Measurements from ENCODE around the gene MAN1A1.

MAN1A1 gene

GRCh38 chr6:119226089-119226488 lies 123.5 kb downstream of the MAN1A1 start:
- DNase-seq, result no peak

GRCh38 chr6:119224095-119224701 lies 125.4 kb downstream of the MAN1A1 start:
- DNase-seq, result no peak

- no peak for DNase-seq
Measured at GRCh38 chr6:119220452-119220851, 129.1 kb downstream of the MAN1A1 start.

GRCh38 chr6:119218548-119218947 lies 131.0 kb downstream of the MAN1A1 start:
- no peak for DNase-seq

- DNase-seq, result no peak
Measured at GRCh38 chr6:119215885-119216590, 133.5 kb downstream of the MAN1A1 start.

GRCh38 chr6:119215309-119215708 lies 134.3 kb downstream of the MAN1A1 start:
- no peak for DNase-seq

GRCh38 chr6:119210596-119210995 lies 139.0 kb downstream of the MAN1A1 start:
- no peak for DNase-seq

GRCh38 chr6:119209452-119210205 lies 139.9 kb downstream of the MAN1A1 start:
- DNase-seq, result no peak

GRCh38 chr6:119207971-119208725 lies 141.4 kb downstream of the MAN1A1 start:
- no peak for DNase-seq

- DNase-seq, result no peak
Measured at GRCh38 chr6:119207327-119207726, 142.2 kb downstream of the MAN1A1 start.

- DNase-seq, result no peak
Measured at GRCh38 chr6:119205911-119206618, 143.5 kb downstream of the MAN1A1 start.

GRCh38 chr6:119204719-119205118 lies 144.8 kb downstream of the MAN1A1 start:
- DNase-seq, result no peak

- no peak for DNase-seq
Measured at GRCh38 chr6:119201480-119201879, 148.1 kb downstream of the MAN1A1 start.

GRCh38 chr6:119200512-119201175 lies 148.9 kb downstream of the MAN1A1 start:
- DNase-seq, result no peak

- no peak for DNase-seq
Measured at GRCh38 chr6:119197271-119197670, 152.3 kb downstream of the MAN1A1 start.

- DNase-seq, result no peak
Measured at GRCh38 chr6:119196715-119197114, 152.8 kb downstream of the MAN1A1 start.

GRCh38 chr6:119195848-119196247 lies 153.7 kb downstream of the MAN1A1 start:
- DNase-seq, result no peak

GRCh38 chr6:119195204-119195603 lies 154.4 kb downstream of the MAN1A1 start:
- DNase-seq, result no peak

- no peak for DNase-seq
Measured at GRCh38 chr6:119193707-119194106, 155.9 kb downstream of the MAN1A1 start.

GRCh38 chr6:119192200-119192599 lies 157.4 kb downstream of the MAN1A1 start:
- no peak for DNase-seq

GRCh38 chr6:119190176-119190575 lies 159.4 kb downstream of the MAN1A1 start:
- DNase-seq, result no peak

GRCh38 chr6:119189498-119189897 lies 160.1 kb downstream of the MAN1A1 start:
- no peak for DNase-seq

Data from T1000 (cell line).